ENCODE data around the gene TOM1L1.
A peak's percentile ranks its signal among the peaks of the same experiment; 100 is the strongest.
"Not testable (repeated sequence)": the region's sequence is repeated elsewhere in the genome, so short reads cannot be mapped to it uniquely, and the experiment has no call there.

The TOM1L1 gene, protein sequence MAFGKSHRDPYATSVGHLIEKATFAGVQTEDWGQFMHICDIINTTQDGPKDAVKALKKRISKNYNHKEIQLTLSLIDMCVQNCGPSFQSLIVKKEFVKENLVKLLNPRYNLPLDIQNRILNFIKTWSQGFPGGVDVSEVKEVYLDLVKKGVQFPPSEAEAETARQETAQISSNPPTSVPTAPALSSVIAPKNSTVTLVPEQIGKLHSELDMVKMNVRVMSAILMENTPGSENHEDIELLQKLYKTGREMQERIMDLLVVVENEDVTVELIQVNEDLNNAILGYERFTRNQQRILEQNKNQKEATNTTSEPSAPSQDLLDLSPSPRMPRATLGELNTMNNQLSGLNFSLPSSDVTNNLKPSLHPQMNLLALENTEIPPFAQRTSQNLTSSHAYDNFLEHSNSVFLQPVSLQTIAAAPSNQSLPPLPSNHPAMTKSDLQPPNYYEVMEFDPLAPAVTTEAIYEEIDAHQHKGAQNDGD

DNA sequence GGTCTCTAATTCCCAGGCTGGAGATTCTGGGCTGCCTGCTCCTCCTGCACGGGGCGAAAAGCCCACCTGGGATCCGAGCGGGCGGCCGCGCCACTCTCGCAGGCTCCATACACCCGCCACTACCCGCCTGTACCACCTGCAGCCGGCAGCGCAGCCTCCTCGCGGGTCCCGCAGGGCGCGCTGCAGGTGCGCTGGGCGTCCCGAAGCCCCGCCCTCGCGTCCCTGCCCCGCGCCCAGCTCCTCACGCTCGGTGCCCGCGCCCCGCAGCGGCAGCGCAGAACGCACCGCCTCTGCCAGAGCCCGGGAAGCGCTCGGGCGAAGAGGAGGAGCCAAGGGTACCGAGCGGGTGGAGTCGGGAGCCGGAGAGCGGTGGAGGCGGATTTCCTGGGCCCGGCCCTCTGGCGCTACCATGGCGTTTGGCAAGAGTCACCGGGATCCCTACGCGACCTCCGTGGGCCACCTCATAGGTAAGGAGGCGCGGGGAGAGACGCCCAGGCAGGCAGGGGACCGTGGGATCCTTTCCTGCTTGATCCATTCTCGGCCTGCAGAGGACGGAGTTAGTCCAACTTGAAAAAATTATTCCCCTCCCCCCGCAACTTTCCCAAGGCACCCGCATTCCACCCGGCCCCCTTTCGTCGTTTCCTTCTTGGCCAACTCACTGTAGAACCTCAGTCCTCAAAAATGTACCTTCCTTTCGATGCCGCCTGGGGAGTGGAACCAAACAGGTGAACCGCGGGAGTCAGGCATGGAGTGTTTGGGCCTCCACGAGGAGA is at the start of gene TOM1L1:
Gene TOM1L1 (plus strand): TSS at position 396 of the 773 bp plus-strand sequence. CDS start 14 bp downstream, at position 410.
- DNase-seq: peak; percentile 50

DNA sequence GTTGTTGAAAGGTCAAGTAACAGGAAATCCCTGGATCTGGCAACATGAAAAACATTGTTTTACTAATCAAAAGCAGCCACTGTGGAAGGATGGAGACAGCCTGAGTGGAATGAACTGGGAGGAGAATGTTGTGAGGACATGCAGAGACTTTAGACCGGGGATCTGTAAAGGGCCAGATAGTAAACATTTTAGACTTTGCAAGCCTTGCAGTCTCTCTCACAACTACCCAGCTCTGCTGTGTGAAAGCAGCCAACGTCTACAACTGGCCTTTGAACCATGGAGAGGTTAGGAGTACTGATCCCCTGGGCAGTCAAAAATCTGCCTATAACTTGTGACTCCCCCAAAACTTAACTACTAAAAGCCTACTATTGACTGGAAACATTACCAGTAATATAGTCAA is 41.5 kb upstream of the TOM1L1 start:
- no peak for DNase-seq

DNA sequence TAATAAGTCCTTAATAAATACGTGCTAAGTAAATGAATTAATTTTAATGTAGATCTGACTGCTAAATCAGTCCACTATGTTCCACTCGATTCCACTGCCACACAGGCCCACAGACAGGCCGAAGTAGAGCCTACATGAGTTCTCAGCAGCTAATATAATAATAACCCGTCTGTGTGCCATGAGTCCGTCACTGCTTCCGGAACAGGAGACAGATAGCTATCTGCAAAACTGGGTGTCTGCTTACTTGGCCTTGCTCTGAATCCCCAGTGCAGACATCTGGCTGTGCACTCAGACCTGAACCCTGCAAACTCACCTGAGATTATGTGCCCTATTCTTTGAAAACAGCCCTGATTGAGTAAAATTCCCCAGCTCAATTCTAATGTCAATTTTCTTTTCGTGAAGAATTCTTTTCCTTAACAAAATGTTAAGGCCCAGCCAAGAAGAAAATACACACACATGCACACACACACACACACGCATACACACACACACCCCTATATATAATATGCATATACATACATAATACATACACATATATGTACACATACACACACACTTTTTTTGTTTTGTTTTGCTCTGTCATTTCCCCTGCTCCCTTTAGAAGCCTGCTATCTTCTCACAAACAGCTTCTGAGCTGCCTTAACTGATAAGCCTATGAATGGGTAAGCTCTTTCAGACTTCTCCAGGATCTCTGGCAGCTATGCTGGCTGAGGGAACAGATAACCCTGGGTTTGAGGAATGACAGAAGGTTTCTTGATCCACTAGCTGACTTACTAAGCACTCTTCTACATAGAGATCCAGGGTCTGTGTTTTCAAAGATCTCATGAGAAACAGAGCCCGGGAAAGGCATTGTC is 39.8 kb upstream of the TOM1L1 start:
- no peak for DNase-seq

DNA sequence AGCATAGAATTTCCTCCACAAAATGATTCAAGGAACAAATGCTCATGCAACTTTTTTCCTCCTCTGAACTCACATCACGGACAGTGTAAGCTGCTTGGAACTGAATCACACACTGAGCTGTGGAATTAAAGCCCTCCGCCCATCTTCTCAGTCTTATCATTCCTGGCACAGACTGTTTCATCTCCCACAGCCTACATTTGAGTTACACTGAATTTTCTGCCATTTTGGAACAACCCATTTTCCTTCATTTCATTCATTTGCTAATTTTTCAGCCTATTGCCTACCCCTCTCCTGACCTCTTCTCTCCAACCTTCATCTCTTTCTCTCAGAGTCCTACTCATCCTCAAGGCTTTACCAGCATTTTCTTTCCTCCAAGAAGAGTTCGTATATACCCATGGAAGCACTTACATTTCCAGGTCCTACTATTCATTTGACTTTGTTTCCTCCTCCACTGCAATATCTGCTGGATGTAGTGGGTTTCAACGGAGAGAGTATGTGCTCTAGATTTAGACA is 39.1 kb upstream of the TOM1L1 start:
- DNase-seq: no peak

DNA sequence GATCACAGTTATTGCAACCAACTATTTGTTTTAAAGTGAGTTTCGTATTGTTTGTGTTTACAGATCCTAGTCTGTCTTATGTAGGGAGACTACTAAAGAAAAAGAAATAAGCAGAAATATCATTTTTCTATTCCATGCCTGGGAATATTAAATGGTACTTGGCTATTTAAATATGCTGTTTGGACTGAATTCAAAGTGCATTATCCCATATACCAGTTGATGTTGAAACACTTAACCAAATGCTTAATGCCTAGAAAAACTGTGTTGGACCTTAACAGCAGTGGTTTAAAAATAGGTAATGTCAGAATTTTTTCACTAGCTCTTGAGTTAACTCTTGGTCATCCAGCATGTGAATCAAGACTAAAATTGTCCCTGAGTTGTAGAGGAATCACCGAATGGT is 37.5 kb upstream of the TOM1L1 start:
- DNase-seq: no peak

DNA sequence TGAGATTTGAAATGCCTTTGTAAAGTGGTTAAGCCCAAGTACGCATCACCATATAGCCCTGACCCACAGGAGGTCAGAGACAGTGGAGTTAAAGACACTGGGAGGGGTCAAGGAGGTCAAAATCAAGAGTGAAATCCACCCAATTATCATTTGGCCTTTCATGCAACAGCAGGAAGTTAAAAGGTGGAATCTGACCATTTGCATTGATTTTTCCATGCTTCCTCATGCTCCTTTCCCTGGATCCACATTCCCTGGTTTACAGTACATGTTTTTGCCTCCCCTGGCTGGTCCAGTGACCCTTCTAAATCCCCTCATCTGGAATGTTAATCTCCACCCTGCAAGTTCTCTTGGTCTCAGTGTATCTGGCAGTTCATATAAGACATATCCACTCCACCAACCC is 36.6 kb upstream of the TOM1L1 start:
- DNase-seq: no peak

DNA sequence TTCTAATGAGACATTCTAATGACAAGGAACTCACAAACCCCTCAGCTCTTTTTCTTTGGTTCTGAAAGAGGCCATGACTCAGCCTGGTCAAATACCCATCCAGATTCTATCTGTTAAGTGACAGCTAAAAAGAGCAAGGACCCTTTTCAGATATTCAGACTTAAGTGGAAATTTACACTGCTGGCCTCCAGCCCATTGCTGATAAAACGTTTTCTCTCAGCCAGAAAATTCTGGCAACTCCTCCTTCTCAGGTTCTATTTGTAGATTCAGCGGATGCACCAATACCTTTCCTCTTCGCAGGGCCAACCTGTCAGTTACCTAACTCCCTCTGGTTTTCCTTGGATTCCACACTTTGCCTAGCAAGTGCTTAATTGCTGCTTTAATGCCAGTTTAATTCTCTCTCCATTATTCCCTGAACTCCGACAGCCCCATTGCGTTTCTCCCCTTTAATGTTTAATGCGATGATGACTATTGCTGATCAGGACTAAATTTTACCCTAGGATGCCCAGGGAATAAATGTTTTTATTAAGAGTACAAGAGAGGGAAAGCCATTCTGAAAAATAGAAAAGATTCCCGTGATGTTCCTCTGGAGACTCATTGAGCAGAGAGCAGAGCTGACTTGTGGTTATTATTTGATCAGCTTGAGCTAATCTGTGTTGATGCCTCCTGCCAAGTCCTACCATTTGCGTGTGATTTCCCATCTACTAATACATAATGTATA is 35.9 kb upstream of the TOM1L1 start:
- DNase-seq: no peak

DNA sequence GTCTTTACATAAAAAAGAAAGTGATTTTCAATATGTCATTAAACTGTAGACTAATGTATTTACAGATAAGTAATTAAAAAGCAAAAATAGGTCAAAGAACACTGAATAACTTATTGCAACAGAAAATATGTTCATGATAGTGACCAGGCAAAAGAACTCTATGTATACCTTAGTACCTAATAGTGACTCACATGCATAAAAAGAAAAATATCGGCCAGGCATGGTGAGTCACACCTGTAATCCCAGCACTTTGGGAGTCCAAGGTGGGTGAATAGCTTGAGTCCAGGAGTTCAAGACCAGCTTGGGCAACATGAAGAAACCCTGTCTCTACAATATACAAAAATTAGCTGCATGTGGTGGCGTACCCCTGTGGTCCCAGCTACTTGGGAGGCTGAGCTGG is 33.0 kb upstream of the TOM1L1 start:
- DNase-seq: no peak

DNA sequence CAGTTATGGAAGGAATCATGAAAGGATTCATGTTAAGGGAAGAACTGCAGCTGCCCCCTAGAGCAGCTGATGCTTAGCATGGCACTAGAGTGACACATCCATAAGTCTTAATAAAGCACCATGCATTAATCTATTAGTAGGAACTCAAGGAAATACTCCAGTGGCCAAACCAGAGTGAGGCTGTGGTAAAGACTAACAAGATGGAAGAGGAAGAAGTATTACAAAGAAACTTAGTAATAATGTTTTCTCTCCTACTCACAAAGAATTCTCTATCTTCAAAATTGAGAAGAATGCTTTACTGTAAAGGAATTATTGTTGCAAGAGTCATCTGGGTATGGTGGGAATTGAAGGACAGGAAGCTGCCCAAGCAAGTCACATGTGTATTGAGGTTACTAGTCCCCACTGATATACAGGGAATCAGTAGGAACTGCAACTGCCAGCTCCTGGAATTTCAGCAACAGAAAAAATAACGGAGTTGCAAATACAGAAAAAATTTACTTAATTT is 29.9 kb upstream of the TOM1L1 start:
- no peak for DNase-seq

DNA sequence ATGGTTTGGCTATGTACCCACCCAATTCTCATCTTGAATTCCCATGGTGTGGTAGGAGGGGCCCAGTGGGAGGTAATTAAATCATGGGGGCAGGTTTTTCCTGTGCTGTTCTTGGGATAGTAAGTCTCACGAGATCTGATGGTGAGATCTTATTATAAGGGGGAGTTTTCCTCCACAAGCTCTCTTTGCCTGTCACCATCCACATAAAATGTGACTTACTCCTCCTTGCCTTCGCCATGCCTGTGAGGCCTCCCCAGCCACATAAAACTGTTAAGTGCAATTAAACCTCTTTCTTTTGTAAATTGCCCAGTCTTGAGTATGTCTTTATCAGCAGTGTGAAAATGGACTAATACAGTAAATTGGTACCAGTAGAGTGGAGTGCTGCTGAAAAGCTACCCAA is 24.7 kb upstream of the TOM1L1 start:
- DNase-seq: not testable (repeated sequence)

DNA sequence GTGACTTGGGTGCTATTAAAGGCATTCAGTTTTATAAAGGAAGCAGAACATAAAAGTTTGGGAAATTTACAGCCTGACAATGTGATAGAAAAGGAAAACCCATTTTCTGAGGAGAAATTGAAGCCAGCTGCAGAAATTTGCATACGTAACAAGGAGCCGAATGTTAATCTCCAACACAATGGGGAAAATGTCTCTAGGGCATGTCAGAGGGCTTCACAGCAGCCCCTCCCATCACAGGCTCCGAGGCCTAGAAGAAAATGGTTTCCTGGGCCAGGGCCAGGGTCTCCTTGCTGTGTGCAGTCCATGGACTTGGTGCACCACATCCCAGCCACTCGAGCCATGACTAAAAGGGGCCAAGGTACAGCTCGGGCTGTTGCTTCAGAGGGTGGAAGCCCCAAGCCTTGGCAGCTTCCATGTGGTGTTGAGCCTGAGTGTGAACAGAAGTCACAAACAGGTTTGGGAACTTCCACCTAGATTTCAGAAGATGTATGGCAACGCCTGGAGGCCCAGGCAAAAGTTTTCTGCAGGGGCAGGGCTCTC is 23.9 kb upstream of the TOM1L1 start:
- DNase-seq: no peak

DNA sequence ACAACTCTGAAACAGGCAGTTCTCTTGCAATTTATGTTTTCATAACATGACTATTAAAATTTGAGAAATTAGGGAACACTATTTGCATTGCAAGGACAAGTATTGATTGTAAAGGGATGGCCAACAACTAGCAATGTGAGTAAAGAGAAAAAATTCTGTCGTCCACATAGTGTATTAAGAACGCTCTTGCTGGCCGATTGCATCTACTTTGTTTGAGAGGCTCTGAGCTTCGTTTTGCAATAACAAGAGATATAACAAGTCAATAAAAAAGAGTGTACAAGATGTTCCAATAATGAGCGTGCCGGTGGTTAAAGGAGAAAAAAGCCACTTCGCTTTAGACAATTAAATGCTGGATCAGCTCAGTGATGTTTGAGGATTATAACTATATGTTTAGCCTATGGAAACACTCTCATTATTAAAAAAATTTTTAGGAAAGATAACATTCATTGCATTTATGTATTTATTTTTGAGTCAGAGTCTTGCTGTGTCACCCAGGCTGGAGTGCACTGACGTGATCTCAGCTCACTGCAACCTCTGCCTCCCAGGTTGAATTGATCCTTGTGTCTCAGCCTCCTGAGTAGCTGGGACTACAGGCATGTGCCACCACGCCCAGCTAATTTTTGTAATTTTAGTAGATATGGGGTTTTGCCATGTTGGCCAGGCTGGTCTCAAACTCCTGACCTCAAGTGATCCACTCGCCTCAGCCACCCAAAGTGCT is 19.2 kb upstream of the TOM1L1 start:
- DNase-seq: no peak

DNA sequence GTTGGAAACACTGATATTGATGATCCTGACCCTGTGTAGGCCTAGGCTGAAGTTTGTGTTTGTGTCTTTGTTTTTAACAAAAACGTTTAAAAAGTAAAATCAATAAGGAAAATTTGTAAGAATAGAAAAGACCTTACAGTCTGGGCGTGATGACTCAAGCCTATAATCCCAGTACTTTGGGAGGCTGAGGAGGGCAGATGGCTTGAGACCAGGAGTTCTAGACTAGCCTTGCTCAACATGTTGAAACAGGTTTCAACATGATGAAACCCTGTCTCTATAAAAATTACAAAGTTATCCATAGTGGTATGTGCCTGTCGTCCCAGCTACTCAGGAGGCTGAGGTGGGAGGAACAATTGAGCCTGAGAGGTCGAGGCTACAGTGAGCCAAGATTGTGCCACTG is 18.3 kb upstream of the TOM1L1 start:
- no peak for DNase-seq

DNA sequence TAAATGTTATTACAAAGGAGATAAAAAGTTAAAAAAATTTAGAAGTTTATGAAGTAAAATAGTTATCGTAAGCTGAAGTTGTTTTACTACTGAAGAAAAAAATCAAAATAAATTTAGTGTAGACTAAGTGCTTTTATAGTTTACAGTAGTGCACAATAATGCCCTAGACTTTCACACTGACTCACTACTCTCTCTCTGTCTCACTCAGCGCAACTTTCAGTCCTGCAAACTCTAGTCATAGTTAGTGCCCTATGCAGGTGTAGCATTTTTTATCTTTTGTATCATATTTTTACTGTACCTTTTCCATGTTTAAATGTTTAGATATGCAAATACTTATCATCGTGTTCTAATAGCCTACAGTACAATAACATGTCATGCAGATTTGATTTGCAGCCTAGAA is 17.7 kb upstream of the TOM1L1 start:
- DNase-seq: no peak

DNA sequence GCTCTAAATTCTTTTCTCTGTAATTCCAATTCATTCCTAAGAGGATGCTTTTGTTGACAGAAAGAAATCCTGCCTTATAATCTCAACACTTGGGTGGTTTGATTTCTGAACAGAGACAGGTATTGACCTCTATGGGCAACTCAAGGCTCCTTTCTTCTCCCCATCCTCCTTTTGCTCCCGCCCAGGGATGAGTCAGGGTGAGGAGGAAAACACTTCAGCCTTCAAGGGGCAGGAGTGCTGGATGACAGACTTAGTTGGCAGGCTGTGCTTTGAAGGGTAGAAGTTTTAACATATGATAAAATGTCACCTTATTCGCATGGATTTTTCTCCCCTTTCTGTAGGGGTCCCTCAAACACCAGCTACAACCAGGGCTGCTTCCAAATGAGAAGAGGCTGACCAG is 16.7 kb upstream of the TOM1L1 start:
- DNase-seq: no peak

DNA sequence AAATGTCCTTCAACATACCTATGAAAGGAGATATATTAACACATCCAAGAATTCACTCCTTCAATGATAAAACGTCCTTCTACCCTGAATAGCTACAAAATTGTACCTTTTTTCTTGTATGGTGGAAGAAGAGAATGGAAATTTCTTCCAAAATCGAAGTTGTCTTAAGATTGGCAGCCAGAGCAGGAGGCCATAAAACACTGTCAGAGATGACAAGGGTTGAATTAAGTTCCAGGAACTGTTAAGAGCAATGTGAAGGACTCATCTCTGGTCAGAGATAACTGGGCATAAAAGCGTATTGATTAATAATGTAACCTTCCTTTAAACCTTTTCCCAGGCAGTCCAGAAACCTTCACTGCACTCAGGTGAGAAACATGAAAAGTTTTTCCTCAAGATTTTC is 12.9 kb upstream of the TOM1L1 start:
- DNase-seq: no peak

DNA sequence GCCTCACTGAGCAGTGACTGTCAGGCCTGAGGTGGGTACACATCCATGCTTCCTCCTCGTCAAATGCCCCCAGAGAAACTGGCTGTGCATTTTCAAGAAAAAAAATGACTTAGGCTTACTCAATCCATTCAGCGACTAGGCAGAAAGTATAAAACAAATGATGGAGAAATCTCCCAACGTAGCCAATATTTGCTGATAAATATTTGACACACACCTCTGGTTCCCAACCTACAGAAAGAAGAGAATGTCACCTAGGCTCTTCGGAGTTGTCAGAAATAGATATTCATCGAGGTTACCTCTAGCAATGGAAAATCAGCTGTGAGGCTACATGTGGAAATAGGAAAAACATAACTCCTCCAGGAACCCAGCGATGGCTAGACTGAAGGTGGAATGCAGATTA is 12.4 kb upstream of the TOM1L1 start:
- DNase-seq: no peak

DNA sequence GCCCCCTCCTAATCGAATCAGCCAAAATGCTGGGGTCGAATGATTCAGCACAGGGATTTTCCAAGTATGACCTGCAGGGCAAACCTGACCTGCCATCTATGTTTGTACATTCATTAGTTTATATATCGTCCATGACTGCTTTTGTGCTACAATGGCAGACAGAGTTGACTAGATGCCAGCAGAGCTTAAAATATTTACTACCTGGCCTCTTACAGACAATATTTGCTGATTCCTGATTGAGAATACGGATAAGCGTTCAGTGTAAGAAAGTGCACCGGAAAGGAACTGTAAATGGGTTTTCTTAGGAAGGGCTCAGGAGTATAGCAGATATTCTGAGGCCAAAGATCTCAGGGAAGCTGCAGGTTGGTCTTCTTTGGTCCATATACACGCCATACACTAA is 11.7 kb upstream of the TOM1L1 start:
- no peak for DNase-seq

DNA sequence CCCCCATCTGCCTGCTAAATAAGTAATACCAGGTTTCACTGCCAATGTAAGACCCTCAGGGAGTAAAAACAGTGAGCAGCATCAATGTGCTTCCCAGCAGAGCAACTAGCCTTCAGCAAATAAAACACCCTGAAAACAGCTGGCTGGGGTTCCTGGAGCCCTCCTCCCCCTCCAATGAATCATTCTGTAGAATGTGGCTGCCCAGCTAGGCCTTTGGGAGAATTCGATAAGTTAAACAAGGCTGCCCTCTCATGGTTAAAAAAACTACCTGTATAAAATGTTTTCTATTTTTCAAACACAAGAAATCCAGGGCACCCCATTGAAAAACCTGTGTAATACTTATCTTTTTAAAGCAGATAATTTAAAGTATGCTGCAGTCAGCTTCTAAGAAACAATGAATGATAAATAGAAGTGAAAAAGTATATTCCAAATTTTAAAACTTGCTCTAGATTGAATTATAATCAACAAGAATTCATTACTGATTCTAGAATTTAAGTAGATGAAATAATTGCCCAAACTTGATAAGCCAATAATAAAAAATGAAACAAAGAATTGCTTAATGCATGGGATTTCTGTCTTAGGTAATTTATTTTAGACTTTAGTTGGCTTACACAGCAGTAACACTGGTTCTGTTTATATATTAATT is 9.4 kb upstream of the TOM1L1 start:
- DNase-seq: peak; percentile 79

DNA sequence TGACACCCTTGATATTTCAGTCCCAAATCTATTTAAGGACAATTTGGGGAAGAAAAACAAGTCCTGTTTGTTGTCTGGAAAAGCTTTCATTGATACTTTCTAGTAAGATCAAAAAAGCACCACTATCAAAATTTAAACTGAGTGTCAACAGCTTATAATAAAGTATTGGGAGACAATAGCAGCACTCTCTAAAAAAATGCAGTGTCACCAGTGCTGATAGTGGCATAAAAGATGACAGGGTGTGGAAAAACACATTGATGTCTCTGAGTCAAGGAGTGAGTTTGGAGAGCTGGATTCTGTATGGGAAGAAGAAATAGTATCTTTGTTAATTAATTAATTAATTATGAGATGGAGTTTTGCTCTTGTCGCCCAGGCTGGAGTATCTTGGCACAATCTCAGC is 8.3 kb upstream of the TOM1L1 start:
- no peak for DNase-seq

DNA sequence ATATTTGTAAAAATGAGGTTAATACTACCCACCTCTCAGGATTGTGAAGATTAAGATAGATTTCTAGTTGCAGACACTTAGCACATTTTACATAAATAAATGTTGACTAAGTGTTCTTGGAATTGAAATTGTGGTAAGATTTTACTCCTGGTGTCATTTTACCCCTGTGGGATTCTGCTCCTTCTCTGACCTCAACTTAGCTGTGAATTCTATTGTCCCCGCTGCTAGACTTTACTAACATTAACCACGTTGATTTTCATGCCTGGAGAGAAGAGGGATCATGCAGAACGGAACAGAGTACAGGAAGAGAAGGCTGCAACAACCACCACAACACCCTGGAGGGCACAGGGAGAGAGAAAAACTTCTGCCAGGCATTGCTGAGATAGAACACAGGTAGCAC is 2.1 kb upstream of the TOM1L1 start:
- no peak for DNase-seq
